NCI-H128 (cell line): ENCODE measurements around the gene MDM4.

ENCODE experiments used
- DNase-seq: peaks from one replicate; lab custom pipeline; 2025; ENCODE audit not compliant: unreplicated experiment; lab: John Stamatoyannopoulos, UW

The MDM4 gene

GRCh38 chr1:204491655-204492054 is 24.6 kb upstream of the MDM4 start:
- DNase-seq = no peak

GRCh38 chr1:204493145-204493983 is 22.8 kb upstream of the MDM4 start:
- no peak for DNase-seq

- peak; percentile 55 for DNase-seq
Measured at GRCh38 chr1:204493984-204494280, 22.3 kb upstream of the MDM4 start.

- peak; percentile 76 for DNase-seq
Measured at GRCh38 chr1:204494281-204495077, 21.7 kb upstream of the MDM4 start, which contains the start of gene PIK3C2B. Gene PIK3C2B, minus strand, starts transcription at chr1:204494805. Its CDS starts 25,003 bp downstream, at chr1:204469802.

- DNase-seq = no peak
Measured at GRCh38 chr1:204495078-204495753, 21.0 kb upstream of the MDM4 start.

- no peak for DNase-seq
Measured at GRCh38 chr1:204495777-204496176, 20.4 kb upstream of the MDM4 start.

GRCh38 chr1:204498981-204499380 is 17.2 kb upstream of the MDM4 start:
- DNase-seq = no peak

GRCh38 chr1:204499511-204500468 is 16.4 kb upstream of the MDM4 start:
- DNase-seq = no peak

- no peak for DNase-seq
Measured at GRCh38 chr1:204502241-204502640, 14.0 kb upstream of the MDM4 start.

- DNase-seq = peak; percentile 81
Measured at GRCh38 chr1:204503122-204503912, 12.9 kb upstream of the MDM4 start.

- no peak for DNase-seq
Measured at GRCh38 chr1:204503913-204504519, 12.2 kb upstream of the MDM4 start.

- DNase-seq = no peak
Measured at GRCh38 chr1:204505674-204506200, 10.5 kb upstream of the MDM4 start.

- DNase-seq = peak; percentile 79
Measured at GRCh38 chr1:204506201-204506968, 9.8 kb upstream of the MDM4 start.

- DNase-seq = peak; percentile 96
Measured at GRCh38 chr1:204506969-204507316, 9.3 kb upstream of the MDM4 start.

- peak; percentile 50 for DNase-seq
Measured at GRCh38 chr1:204507317-204508105, 8.7 kb upstream of the MDM4 start.

- no peak for DNase-seq
Measured at GRCh38 chr1:204509186-204509635, 7.0 kb upstream of the MDM4 start.

- DNase-seq = no peak
Measured at GRCh38 chr1:204511366-204511765, 4.8 kb upstream of the MDM4 start.
